Prostate gland (tissue), 2 donors: ENCODE data around the gene TAP1. TPM values are rescaled to one million over a fixed set of nuclear protein-coding genes. Genes with fewer than 3 reads are reported as not detected.

ENCODE experiments used
- DNase-seq: peaks from one replicate; pipeline ENCODE4 v3.0.0-alpha.2; 2019; ENCODE audit warnings: low spot score
- H3K27ac ChIP-seq, 2 donors: fragments of 200-600 bp; sonication (generic); 2 replicates each; pipeline ENCODE4 v1.5.1; 2017 to 2019
- H3K27me3 ChIP-seq: fragments of 200-600 bp; sonication (generic); replicated peaks from 2 replicates; pipeline ENCODE4 v1.5.1; 2019; ENCODE audit not compliant: insufficient read depth
- H3K36me3 ChIP-seq, 2 donors: fragments of 200-600 bp; sonication (generic); 1 replicate in 1 of 2; 2 replicates in 1 of 2; pipeline versions ENCODE4 v1.5.1 to v1.8.1; 2017 to 2019
- H3K4me1 ChIP-seq: fragments of 200-600 bp; sonication (generic); replicated peaks from 2 replicates; pipeline ENCODE4 v1.5.1; 2019
- H3K4me3 ChIP-seq, 2 donors: fragments of 200-600 bp; sonication (generic); 2 replicates each; pipeline ENCODE4 v1.5.1; 2017 to 2019
- H3K9me3 ChIP-seq: fragments of 200-600 bp; sonication (generic); 2 replicates; pipeline ENCODE4 v1.5.1; 2017
- POLR2A ChIP-seq: fragments of 450-650 bp; IDR thresholded peaks from one replicate; pipeline ENCODE4 v1.6.1; 2016; ENCODE audit warnings: antibody characterized with exemption, mild to moderate bottlenecking
- POLR2AphosphoS5 ChIP-seq: sonication (generic); formaldehyde crosslinking; IDR thresholded peaks from one replicate; pipeline ENCODE4 v1.6.1; 2017; ENCODE audit warnings: antibody characterized with exemption
- WGBS: methylation state at CpG from one replicate; pipeline ENCODE4 v1.1.5; 2018; 5-methylcytosine and 5-hydroxymethylcytosine counted together
- intact Hi-C: fragments of 100-400 bp; cut with DNase I; formaldehyde crosslinking; loops from one replicate; pipeline ENCODE4 v1.14.2; 2022
- total RNA-seq, 2 donors: library from RNA; depleted of rRNA; stranded (reverse); fragments of >200 nt; gene quantifications; one replicate each; pipeline ENCODE4 v1.1.0, GENCODE V29; 2016
- TF ChIP-seq, protein P1 (sequence below), 4 experiments: fragments of 200-600 bp in 2 of 4; fragments of 450-650 bp in 2 of 4; sonication (generic) in 2 of 4; IDR thresholded peaks; 1 replicate in 3 of 4; 2 replicates in 1 of 4; pipeline ENCODE4 v1.5.1; 2016 to 2019; ENCODE audit warnings: antibody characterized with exemption in 4 of 4, mild to moderate bottlenecking in 2 of 4, moderate library complexity in 2 of 4

The TAP1 gene
- total RNA-seq, 2 donors from 2014 or later, result 30.6 to 47.4 TPM

- 78% methylated on average over 8 of the region's 8 CpGs for WGBS
- H3K4me1 ChIP-seq, result peaks cover 10% of the 10 kb centered on the region
- DNase-seq, result no peak
- no peaks in the 10 kb centered on the region for H3K27me3 ChIP-seq
- peak overlapping the region in 1 of 2 donors; percentile 99 for H3K27ac ChIP-seq
- no peak for TF ChIP-seq POLR2AphosphoS5
- TF ChIP-seq, protein P1, sequence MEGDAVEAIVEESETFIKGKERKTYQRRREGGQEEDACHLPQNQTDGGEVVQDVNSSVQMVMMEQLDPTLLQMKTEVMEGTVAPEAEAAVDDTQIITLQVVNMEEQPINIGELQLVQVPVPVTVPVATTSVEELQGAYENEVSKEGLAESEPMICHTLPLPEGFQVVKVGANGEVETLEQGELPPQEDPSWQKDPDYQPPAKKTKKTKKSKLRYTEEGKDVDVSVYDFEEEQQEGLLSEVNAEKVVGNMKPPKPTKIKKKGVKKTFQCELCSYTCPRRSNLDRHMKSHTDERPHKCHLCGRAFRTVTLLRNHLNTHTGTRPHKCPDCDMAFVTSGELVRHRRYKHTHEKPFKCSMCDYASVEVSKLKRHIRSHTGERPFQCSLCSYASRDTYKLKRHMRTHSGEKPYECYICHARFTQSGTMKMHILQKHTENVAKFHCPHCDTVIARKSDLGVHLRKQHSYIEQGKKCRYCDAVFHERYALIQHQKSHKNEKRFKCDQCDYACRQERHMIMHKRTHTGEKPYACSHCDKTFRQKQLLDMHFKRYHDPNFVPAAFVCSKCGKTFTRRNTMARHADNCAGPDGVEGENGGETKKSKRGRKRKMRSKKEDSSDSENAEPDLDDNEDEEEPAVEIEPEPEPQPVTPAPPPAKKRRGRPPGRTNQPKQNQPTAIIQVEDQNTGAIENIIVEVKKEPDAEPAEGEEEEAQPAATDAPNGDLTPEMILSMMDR (IDR thresholded peaks at IDR 0.05), result no peak
- TF ChIP-seq POLR2A, result no peak
- H3K4me3 ChIP-seq, result no peak overlapping the region
- H3K36me3 ChIP-seq, result no peaks in the 10 kb centered on the region
- H3K9me3 ChIP-seq, result no peaks in the 10 kb centered on the region
- intact Hi-C loops, result no loop called here
Measured at GRCh38 chr6:32855467-32856174, 2.1 kb upstream of the TAP1 start.

DNA sequence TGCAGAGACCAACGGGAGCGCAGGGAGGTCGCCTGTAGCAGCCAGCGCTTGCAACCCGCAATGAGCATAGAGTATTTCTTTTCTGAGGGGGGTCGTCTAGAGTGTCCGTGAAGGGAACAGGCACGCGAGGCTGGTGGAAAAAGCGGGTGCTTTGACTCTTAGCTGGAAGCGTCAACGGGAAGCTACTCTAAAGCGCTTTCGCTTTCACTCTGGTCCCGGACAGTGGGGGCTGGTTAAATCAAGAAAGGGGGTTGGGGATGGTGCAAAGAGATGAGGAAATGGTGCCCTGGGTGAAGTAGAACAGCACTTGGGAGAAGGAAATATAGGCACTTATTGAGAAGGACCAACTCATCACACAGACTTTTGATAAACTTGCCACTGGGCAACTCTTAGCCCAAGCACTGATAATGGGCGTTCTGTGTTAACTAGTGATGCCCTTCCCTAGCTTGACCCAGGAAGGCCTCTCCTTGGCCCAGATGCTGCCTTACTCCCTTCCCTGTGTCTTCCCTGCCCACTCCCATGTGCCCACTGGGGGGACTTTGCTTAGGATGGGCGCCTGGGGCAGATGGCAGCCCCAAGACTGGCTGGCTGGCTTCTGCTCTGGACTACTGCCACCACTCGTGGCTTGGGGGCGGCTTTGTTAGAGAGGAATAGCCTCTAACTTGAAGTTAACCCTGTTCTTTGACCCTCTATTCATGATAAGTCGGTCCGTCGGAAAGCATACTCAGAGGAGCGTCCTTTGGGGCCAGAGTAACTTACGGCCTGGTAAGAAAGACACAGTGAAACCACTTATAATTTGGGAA is 1.1 kb upstream of the TAP1 start:
- H3K4me3 ChIP-seq, result peak overlapping the region; percentile 89 to 97
- peak; percentile 43 for DNase-seq
- intact Hi-C loops, result no loop called here
- H3K27ac ChIP-seq, result peak overlapping the region; percentile 99
- no peaks in the 10 kb centered on the region for H3K27me3 ChIP-seq
- H3K4me1 ChIP-seq, result peaks cover 10% of the 10 kb centered on the region
- no peak for TF ChIP-seq POLR2AphosphoS5
- TF ChIP-seq, protein P1 (IDR thresholded peaks at IDR 0.05), result no peak
- no peak for TF ChIP-seq POLR2A
- H3K9me3 ChIP-seq, result no peaks in the 10 kb centered on the region
- WGBS, result 16% methylated on average over 24 of the region's 24 CpGs
- H3K36me3 ChIP-seq, result no peaks in the 10 kb centered on the region

- Histone ChIP-seq H3K36me3 (peaks cover 0 to 7% of the 10 kb centered on the region in 2 donors), H3K9me3 (no peaks in the 10 kb centered on the region), H3K27ac (peak overlapping the region; percentile 99), H3K27me3 (no peaks in the 10 kb centered on the region), H3K4me3 (peak overlapping the region; percentile 89 to 97), H3K4me1 (peaks cover 10% of the 10 kb centered on the region)
- TF ChIP-seq, protein P1 (IDR thresholded peaks at IDR 0.05), result no peak
- no peak for TF ChIP-seq POLR2A
- TF ChIP-seq POLR2AphosphoS5, result no peak
- DNase-seq, result peak; percentile 53
- WGBS, result under 1% methylated on average over 39 of the region's 41 CpGs
- intact Hi-C loops, result loop anchor here (1.0 kb wide), 1 partner anchor 15 kb away; the partner anchor contains the start of gene TAP2
Measured at GRCh38 chr6:32852844-32853540, 512 bp downstream of the TAP1 start.

GRCh38 chr6:32852018-32852843 is 1.3 kb downstream of the TAP1 start:
- DNase-seq, result peak; percentile 50

More at GRCh38 chr6:32852018-32852843, 1.3 kb downstream of the TAP1 start:
- H3K36me3 ChIP-seq, result peaks cover 0 to 10% of the 10 kb centered on the region in 2 donors
- H3K4me1 ChIP-seq, result peaks cover 10% of the 10 kb centered on the region
- peak overlapping the region; percentile 99 for H3K27ac ChIP-seq
- peak overlapping the region; percentile 89 to 97 for H3K4me3 ChIP-seq
- H3K9me3 ChIP-seq, result no peaks in the 10 kb centered on the region
- WGBS, result 39% methylated on average over 23 of the region's 23 CpGs
- intact Hi-C loops, result no loop called here
- H3K27me3 ChIP-seq, result no peaks in the 10 kb centered on the region
- TF ChIP-seq POLR2AphosphoS5 (peak; percentile 6), POLR2A (no peak)
- TF ChIP-seq, protein P1 (IDR thresholded peaks at IDR 0.05), result no peak
